ENCODE results near the gene GPC1.

The GPC1 gene

DNA sequence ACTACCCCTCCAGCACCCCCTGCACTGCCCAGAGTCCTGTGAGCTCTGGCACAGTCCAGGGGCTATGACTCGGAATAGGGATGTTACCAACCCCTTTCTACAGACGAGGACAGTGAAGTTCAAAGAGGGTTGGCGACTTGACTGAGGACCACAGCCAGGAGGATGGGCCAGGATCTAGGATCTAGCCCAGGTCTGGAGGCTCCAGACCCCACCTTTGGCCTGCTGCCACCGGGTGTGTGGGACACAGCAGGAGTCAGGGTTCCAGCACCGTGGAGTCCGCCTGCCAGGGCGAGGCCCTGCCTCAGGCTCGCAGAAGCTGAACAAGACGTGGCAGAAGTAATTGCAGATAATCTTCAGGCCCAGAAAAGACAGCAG, 37.9 kb upstream of the GPC1 start:
- no peak for DNase-seq

- DNase-seq, result no peak
These were observed 37.4 kb upstream of the GPC1 start for GRCh38 chr2:240397924-240398645.

DNA sequence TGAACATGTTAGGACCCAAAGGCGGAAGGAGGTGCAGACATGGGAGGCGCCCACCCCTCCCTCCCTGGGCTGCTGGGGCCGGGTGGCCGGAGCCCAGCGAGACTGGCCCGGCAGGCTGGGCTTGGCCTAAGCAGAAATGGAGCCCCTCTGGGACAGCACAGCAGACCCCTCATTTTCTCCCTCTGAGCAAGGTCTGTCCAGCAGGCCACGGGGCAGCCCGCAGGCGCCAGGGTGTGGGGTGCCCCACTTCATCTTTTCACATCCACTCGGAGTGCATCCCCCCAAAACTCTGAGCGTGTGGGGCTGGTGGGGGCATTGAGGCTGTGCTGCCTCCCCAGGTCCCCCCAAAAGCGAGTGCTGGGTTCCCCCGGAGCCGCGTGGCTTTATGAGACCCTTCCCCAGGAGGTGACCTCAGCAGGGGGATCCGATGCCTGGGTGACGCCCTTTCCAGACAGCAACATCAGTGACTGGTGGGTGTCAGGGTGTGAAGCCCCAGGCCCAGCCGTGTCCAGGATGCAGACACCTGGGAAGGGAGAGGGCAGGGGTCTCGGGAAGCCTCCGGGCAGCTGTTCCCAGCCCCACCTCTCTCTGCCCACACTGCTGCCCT, 36.7 kb upstream of the GPC1 start:
- no peak for DNase-seq

GRCh38 chr2:240399419-240400324, 35.8 kb upstream of the GPC1 start:
- no peak for DNase-seq

GRCh38 chr2:240400371-240401161, 34.9 kb upstream of the GPC1 start:
- DNase-seq, result no peak

- DNase-seq, result no peak
These were observed 34.2 kb upstream of the GPC1 start for GRCh38 chr2:240401308-240401707.

- DNase-seq, result no peak
These were observed 33.5 kb upstream of the GPC1 start for GRCh38 chr2:240401781-240402551.

GRCh38 chr2:240402566-240403272, 32.7 kb upstream of the GPC1 start:
- no peak for DNase-seq

- no peak for DNase-seq
These were observed 31.9 kb upstream of the GPC1 start for GRCh38 chr2:240403396-240404104.

- no peak for DNase-seq
These were observed 31.1 kb upstream of the GPC1 start for GRCh38 chr2:240404174-240404852.

GRCh38 chr2:240405133-240405532, 30.3 kb upstream of the GPC1 start:
- no peak for DNase-seq

- no peak for DNase-seq
These were observed 29.7 kb upstream of the GPC1 start for GRCh38 chr2:240405684-240406313.

- DNase-seq, result no peak
These were observed 28.4 kb upstream of the GPC1 start for GRCh38 chr2:240407090-240407489.

DNA sequence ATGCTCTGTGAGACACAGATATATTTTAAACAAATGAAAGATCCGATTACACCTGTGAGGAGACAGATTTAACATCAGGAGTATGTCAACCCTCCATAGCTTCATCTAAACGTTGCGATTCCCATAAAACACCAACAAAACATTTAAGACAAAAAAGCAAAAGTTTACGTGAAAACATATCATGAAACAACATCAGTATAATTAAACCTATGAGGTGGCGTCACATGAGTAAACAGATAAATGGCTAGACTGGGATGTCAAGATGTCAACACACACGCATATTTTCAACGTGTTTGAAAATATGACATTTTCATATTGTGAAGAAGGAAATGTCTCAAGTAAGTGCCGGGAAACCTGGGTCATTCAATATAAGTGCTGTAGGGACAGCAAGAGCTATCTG, 25.5 kb upstream of the GPC1 start:
- DNase-seq, result no peak

DNA sequence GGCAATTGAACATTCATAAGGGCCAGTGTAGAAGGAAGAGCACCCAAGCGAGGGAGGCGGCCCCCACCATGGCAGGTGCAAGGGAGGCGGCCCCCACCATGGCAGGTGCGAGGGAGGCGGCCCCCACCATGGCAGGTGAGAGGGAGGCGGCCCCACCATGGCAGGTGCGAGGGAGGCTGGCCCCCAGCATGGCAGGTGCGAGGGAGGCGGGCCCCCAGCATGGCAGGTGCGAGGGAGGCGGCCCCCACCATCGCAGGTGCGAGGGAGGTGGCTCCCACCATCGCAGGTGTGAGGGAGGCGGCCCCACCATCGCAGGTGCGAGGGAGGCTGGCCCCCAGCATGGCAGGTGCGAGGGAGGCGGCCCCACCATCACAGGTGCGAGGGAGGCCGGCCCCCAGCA, 24.7 kb upstream of the GPC1 start:
- no peak for DNase-seq

DNA sequence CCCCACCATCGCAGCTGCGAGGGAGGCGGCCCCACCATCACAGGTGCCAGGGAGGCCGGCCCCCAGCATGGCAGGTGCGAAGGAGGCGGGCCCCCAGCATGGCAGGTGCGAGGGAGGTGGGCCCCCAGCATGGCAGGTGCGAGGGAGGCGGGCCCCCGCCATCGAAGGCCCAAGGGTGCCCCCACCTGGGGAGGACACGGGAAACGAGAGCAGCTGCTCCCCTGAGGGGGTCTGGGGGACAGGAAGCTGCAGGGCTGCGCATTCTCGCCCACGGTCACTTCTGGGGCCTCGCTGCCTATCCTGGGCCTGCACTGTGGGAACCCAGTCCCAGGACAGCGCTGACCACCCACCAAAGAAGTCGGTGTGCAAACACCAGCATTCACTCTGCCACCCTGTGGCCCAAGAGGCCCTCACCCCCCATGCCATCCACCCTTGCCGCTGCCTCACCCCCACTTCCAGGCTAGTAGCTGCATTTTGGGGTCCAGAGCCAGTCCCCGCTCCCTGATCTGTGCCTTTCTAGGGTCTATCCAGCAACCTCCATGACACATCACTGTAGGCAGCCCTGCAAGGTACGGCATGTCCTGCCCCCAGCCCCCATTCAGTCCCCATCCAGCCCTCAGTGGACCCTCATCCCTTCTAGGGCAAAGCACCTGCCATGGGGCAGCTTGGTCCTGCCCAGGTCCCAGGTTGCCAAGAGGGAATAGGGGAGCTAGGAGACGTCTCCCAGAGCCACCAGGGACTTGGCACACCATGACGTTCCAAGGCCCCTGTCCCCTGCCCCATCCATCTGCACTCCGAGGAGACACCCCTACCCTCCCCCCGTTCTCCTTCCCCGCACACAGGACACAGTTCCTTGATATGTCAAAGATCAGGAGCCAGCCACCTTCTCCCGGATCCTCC, 24.0 kb upstream of the GPC1 start:
- DNase-seq, result no peak

DNA sequence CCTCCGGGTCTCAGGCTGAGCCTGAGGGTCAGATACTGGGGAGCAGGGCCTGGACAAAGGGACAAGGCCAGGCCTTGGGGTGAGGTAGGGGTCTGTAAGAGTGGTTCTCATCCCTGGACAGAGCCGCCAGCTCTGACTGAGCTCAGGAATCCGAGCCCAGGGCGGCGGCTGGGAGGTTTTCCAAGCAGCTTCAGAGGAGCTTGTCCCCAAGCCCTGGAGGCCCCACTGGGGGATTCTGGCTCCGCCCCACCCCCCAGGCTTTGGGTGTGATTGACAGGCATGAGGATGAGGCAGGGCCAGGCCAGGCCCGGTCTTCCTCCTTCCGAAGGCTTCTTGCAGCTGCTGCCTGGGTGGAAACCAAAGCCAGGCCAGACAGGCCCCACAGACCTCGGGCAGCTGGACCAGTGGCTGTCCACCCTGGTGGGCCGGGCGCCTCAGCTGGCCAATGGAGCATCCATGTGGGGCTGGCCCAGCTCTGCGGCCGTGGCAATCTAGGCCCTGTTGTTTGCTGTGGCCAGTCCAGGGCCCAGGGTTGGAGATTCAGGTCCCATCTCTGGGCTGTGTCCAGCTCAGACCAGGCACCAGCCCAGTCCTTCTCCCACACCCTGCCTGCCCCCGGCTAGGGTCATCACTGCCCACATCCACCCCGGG, 23.1 kb upstream of the GPC1 start:
- no peak for DNase-seq

All from NCI-H1930 (cell line).